Stimulated activated memory B cell treated with anti-CD40 and anti-IgM and Interleukin-4, amounts not matched to agents 10 μg/mL and 1 μg/mL and 100 μg/mL, for 72 hours (primary cell): ENCODE data around the gene C14orf180.

Source experiments
- ATAC-seq: fragments of 150-1000 bp; cut with Tn5 transposase; 2 replicates; pipeline ENCODE4 v1.10.0; 2021
- H3K27ac Mint-ChIP-seq: one replicate; pipeline ENCODE4 v1.8.0; 2022; ENCODE audit warnings: mild to moderate bottlenecking, mixed read lengths
- H3K27me3 Mint-ChIP-seq: one replicate; pipeline ENCODE4 v1.8.0; 2022; ENCODE audit warnings: mixed read lengths
- H3K36me3 Mint-ChIP-seq: one replicate; pipeline ENCODE4 v1.8.0; 2022; ENCODE audit warnings: mixed read lengths
- H3K4me1 Mint-ChIP-seq: one replicate; pipeline ENCODE4 v1.8.0; 2022; ENCODE audit warnings: mixed read lengths
- H3K4me3 Mint-ChIP-seq: one replicate; pipeline ENCODE4 v1.8.0; 2022; ENCODE audit warnings: mild to moderate bottlenecking, moderate library complexity, mixed read lengths
- H3K9me3 Mint-ChIP-seq: one replicate; pipeline ENCODE4 v1.8.0; 2022; ENCODE audit warnings: mixed read lengths

C14orf180 gene

DNA sequence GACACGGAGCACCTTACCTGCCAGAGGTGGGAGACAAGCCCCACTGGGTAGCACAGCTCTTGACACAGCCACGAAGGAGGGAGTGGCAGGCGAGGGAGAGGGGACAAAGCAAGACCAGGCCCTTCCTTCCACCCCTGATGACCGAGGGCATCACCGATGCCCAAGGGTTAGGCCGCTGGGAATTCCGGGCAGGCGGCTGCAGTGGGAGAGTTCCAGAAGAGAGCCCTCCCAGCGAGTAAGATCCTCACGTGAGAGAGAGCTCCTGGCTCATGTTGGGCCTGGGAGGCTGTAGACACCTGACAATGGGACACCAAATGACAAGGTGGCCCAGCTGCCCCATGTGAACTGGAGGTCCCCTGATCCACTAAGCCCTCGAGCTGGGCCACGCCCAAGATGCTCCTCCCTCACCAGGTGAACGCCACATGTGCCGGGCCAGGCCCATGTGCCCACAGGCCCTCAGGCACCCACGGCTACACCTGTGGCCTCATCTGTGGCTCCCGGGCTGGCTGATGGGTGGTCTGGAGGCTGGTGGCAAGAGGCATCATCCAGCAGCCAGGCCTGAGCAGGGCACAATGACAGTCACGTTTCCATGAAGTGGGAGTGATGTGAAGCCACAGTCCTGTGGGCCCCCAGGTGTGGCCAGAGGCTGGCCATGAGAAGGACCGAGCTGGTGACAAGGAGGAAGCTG is 32.1 kb upstream of the C14orf180 start:
- H3K4me3 Mint-ChIP-seq: no peak overlapping the region
- peaks cover 86% of the 10 kb centered on the region for H3K27me3 Mint-ChIP-seq
- H3K4me1 Mint-ChIP-seq: no peaks in the 10 kb centered on the region
- no peaks in the 10 kb centered on the region for H3K9me3 Mint-ChIP-seq
- ATAC-seq: no peak
- no peak overlapping the region for H3K27ac Mint-ChIP-seq
- no peaks in the 10 kb centered on the region for H3K36me3 Mint-ChIP-seq

DNA sequence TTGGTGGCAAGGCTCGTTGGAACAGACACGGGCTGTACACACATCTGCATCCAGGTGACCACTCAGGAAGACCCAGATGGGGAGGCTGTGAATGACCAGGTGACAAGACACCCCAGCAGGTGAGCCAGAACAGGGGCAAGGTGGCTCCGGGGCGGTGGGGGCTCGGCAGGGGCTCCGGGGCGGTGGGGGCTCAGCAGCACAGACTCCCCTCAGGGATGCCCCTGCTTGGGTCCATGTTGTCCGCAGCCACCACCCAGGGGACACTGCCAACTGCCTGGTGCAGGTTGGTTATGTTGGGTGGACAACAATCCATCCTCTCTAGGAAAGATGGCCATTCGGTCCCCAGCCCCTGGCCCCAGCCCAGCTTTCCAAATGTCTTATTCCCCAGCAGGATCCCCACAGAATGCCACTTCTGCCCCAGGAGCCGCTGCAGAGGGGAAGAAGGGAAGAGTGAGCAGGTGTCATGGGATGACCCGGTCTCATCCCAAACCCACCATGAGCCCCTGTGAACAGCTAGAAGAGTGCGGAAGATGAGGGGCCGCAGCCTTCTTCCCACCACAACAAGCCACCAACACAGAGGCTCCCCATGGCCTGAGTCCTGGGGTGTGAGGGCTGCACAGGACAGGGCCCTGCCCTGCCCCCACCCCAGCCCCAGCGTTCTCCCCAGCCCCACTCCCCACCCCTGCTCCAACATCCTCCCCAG is 31.4 kb upstream of the C14orf180 start:
- Mint-ChIP-seq H3K4me1 (no peaks in the 10 kb centered on the region), H3K4me3 (no peak overlapping the region), H3K36me3 (no peaks in the 10 kb centered on the region), H3K9me3 (no peaks in the 10 kb centered on the region), H3K27me3 (peaks cover 86% of the 10 kb centered on the region), H3K27ac (no peak overlapping the region)
- peak; percentile 11 for ATAC-seq

DNA sequence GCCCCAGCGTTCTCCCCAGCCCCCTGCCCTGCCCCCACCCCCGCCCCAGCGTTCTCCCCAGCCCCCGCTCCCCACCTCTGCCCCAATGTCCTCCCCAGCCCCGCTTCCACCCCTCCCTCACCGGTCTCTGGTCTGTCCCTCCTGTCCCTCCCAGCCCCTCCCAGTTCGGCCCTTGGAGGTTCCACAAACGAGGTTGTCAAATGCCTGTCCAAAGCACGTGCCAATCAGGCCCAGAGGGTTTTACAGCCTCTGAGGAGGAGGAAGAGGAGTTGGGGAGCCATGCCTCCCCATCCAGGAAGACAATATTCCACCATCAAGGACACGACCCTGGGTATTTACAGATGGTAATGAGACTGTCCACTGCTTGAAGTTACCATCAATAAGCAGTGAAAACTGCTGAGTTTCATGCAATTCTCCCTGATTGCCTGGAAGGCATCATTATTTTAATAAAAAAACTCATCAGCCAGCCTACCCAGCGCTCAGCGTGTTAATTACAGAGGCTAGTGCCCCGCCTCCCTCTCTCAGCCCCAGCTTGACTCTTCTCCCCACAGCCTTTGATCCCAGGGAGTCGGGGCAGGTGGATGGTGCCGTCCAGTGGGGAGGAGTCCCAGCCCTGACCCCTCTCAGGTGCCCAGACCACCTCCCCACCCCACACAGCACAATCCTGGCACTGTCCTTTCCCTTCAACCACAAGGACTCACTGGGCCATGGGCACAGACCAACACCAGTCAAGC is 30.6 kb upstream of the C14orf180 start:
- Mint-ChIP-seq H3K4me1 (no peaks in the 10 kb centered on the region), H3K4me3 (no peak overlapping the region), H3K27me3 (peaks cover 84% of the 10 kb centered on the region), H3K27ac (no peak overlapping the region), H3K36me3 (no peaks in the 10 kb centered on the region), H3K9me3 (no peaks in the 10 kb centered on the region)
- no peak for ATAC-seq

DNA sequence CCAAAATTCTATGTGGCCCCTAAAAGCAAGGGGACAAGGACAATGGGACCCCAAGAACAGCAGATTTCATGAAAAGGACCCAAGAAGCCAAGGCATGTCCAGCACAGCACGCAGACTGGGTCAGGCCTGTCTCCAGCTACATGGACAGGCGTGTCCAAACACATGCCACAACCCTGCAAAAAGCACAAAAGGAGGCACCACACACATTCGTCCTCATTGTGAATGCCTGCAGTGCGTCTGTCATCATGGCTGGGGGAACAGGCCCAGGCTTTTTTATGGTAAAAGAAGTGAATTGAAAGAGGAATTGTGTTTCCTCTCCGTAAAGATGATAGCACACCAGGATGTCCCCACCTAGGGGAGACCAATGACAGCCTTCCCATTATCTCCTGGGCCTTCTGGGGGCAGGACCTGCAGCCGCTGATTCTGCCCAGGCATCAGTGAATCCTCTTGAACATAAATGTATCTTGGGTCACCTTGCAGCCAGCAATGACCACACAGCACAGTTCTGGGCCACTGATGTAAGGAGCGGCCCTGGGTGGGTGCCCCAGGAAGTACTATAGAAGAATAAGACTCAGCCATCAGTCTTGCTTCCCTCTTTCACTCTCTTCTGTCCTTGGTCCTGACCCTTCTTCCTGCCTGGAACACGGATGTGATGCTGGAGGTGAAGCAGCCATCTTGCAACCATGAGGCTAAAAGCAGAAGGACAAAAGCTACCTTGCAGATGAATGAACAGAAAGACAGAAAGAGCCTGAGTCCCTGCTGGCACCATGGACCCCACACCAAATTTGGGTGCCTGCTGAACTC is 29.8 kb upstream of the C14orf180 start:
- H3K27me3 Mint-ChIP-seq: peaks cover 81% of the 10 kb centered on the region
- no peaks in the 10 kb centered on the region for H3K9me3 Mint-ChIP-seq
- no peaks in the 10 kb centered on the region for H3K4me1 Mint-ChIP-seq
- H3K27ac Mint-ChIP-seq: no peak overlapping the region
- H3K4me3 Mint-ChIP-seq: no peak overlapping the region
- no peaks in the 10 kb centered on the region for H3K36me3 Mint-ChIP-seq
- ATAC-seq: no peak

DNA sequence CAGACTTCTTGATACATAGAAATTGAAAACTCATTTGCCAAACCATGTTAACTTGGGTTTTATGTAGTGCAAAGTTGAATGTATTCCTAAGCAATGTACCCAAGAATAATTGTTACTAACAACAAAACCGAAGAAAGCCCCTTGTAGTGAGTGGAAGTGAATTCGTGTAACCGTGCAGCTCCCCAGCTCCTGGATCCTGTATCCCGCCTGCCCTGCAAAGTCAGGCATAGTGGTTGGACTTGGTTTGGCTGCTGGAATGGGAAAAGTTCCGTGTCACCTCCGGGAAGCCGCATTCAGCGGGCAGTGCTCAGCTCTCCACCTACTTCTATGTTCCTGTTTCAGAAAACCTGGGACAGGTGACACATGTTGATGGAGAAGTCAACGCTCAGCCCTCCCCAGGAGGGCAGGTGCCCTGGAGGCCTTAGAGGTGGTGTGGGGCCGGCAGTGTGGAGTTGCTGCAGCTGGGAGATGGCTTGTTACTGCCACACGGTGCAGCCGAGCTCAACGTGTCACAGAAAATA is 29.2 kb upstream of the C14orf180 start:
- H3K27ac Mint-ChIP-seq: no peak overlapping the region
- H3K9me3 Mint-ChIP-seq: no peaks in the 10 kb centered on the region
- H3K36me3 Mint-ChIP-seq: no peaks in the 10 kb centered on the region
- H3K4me3 Mint-ChIP-seq: no peak overlapping the region
- peaks cover 81% of the 10 kb centered on the region for H3K27me3 Mint-ChIP-seq
- ATAC-seq: no peak
- no peaks in the 10 kb centered on the region for H3K4me1 Mint-ChIP-seq

DNA sequence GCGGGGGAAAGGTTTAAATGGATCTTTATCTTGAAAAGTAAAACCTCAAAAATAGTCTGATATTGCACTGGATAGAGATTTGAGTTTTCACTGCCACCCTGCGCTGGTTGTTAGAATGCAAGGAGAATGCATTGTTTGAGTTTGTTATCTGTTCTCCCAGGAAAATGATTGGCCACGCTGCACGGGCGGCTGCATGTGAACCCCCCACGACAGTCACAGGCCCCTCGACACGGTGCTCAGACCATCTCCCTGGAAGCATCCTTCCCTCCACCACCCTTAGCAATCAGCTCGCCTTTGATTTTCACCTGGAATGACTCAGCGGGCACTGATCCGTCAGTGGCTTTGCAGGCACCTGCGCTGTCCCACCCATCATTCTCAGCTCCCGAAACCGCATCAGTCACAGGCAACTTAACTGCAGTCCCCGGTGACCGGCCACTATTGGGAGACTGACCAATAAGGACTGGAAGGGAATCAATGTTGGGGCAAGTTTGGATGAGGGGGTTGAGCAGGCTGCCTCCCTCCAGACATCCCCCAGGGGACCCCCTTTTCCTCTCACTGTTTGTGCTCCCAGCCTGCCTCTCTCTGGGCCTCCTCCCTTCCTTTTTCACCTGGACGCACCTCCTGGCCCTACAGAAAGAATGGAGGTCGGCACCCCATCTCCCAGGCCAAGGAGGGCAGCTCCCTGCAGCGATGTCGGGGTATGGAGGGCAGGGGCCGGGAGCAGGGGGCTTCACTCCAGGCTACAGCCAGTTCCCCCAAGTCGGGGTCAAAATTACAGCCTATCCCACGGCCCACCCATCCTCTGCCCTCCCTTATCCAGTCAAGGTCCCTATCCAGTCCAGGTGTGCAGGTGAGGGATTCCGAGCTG is 28.5 kb upstream of the C14orf180 start:
- Mint-ChIP-seq H3K27ac (no peak overlapping the region), H3K9me3 (no peaks in the 10 kb centered on the region), H3K36me3 (no peaks in the 10 kb centered on the region), H3K4me3 (no peak overlapping the region), H3K27me3 (peaks cover 82% of the 10 kb centered on the region), H3K4me1 (no peaks in the 10 kb centered on the region)
- no peak for ATAC-seq

DNA sequence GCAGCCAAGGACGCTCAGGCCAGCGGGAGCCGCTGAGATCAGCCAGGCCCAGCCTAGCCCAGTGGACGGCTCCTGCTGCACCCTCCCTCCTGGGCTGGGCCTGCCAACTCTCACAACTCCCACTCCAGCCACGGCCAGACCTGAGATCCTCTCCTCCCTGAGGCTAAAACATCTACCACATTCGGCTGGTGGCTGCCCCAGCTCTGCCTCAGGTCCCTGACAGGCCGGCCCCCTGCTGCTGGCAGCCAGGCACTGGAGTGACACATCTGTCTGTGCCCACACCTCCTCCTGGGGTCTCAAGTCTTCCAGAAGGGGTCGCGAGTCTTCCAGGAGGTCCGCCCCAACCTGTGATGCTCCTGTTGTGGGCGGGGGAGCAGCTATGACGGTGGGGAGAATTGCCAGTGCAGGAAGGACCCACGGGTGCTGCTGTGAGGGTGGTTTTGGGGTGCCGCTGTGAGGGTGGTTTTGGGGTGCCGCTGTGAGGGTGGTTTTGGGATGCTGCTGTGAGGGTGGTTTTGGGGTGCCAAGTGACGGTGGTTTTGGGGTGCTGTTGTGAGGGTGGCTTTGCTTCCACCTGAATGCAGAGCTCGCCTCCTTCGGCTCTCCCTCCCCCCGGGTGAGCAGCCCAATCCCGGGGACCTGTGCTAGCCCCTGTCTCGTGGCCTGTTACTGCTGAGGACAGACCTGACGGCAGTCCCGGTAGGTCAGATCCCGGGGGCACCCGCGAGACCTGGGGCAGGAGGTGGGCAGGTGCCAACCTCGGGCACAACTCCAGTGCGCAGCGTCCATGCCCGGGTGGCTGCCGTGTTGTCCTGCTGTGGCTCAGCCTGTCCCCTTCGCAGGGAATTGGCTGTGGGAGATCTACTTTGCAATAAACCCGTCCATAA is 27.5 kb upstream of the C14orf180 start:
- no peak for ATAC-seq
- Mint-ChIP-seq H3K27me3 (peaks cover 73% of the 10 kb centered on the region), H3K4me1 (no peaks in the 10 kb centered on the region), H3K36me3 (no peaks in the 10 kb centered on the region), H3K4me3 (no peak overlapping the region), H3K9me3 (no peaks in the 10 kb centered on the region), H3K27ac (no peak overlapping the region)

DNA sequence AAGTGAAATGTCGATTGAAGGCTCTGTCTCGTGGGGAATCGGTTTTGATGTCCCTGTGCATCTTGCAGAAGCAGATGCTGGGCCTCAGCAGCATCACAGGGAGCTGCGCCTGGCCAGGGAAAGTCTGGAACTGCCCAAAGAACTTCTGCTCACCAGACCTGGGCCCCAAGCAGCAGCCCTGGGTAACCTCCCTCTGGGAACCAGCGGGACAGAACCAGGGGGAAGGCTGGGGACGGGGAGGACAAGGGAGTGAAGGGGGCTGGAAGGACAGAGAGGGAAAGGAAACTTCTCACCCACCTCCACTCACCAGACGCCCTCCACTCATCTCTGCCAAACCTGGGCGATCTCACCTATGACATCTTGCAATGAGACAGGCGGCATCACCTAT is 26.8 kb upstream of the C14orf180 start:
- Mint-ChIP-seq H3K27ac (no peak overlapping the region), H3K4me3 (no peak overlapping the region), H3K27me3 (peaks cover 74% of the 10 kb centered on the region), H3K9me3 (no peaks in the 10 kb centered on the region), H3K36me3 (no peaks in the 10 kb centered on the region), H3K4me1 (no peaks in the 10 kb centered on the region)
- no peak for ATAC-seq

DNA sequence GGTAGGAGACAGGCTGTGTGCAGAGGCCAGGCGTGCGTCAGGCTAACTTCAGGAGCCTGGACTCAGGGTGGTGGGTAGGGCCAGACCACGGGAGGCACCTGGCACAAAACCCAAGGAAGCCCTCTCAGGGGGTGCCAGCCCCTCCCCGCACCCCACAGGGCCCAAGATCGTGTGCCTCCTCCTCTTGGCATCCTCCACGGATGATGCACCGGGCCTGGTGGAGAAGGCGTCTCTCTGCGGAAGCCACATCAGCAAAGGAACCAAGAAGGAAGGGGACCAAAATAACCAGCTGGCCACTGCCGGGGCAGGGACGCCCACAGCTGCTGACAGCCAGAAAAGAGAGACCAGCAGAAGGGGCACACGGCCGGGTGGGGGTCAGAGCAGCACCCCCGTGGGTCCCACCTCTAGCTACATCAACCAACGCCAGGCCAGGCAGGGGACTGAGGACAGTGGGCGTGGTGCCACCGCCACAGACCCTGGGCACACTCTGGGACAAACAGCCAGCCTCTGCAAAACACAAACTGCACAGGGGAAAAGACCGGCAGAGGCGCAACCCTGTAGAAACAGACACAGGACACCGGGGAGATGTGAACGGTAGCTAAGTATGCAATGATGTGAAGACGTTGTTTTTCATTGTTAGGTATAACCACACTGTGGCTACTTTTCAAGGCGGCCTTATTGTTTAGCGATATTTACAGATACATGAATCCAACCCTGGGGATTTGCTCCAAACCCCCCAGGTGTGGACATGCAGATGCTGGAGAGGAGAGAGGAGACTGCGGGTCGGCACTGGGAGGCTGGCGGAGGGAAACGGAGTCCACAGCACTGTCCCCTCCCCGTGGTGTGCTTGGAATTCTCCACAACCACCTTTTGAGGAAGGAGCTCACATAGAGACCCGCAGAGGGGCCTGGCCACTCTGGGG is 26.1 kb upstream of the C14orf180 start:
- Mint-ChIP-seq H3K4me1 (no peaks in the 10 kb centered on the region), H3K27ac (no peak overlapping the region), H3K9me3 (no peaks in the 10 kb centered on the region), H3K36me3 (no peaks in the 10 kb centered on the region), H3K4me3 (no peak overlapping the region), H3K27me3 (peaks cover 70% of the 10 kb centered on the region)
- ATAC-seq: no peak

DNA sequence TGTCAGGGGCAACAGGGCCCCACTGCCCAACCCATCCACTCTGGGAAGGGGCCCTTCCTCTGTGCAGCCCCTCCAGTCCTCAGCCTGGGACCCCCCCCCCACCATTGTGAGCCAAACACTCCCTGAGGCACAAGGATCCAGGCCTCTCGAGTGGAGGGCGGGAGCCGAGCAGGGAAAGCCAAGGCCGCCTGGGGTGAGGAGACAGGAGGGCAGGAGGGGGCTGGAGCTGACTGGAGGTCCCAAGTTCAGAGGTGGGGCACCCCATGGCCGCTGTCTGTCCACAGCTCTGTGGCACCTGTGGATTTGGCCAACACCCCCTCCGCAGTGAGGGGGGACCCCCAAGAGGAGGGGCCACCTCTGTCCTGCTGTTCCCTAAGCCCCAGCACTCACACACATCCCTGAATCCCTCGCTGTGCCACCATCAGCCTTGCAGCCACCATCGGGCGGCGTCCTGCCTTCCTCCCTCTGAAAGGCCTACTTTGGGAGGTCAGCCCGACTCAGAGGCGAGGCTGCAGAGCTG is 25.4 kb upstream of the C14orf180 start:
- ATAC-seq: no peak
- Mint-ChIP-seq H3K9me3 (no peaks in the 10 kb centered on the region), H3K27ac (no peak overlapping the region), H3K4me3 (no peak overlapping the region), H3K4me1 (no peaks in the 10 kb centered on the region), H3K27me3 (peaks cover 74% of the 10 kb centered on the region), H3K36me3 (no peaks in the 10 kb centered on the region)

DNA sequence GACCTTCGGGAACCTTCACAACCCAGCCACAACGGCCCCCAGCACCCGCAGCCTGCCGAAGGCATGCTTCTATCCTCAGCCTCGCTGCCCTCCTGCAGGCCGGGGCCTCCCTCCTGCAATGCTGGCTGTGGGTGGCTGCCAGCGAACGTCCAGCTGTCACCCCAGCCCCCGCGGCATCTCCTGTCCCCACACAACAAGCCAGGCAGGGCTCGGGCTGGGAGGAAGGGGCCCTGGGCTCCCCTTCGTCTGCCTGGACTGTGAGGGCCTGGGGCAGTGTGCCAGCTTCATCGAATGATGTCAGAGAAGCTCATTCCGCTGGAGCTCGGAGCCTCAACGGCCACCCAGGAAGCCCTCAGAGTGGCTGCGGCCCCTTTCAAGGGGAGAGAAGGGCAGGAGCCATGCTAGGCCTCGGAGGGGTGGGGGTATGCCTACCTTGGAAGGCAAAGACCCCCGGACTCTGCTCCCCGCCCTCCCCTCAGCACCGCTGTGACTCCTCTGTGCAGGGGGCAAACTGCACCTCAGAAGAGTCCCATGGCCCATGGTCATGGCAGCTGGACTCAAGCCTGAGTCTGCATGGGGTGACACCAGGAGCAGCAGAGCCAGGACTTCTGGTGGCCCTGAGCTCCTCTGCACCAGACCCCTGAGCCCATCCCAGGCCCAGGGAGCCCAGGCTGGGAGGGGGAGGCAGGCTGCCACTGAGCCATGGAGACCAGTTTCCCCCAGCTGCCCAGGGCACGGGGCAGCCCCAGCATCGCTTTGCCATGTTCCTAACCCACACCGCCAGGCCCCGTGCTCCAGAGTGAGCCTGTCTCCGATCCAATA is 24.7 kb upstream of the C14orf180 start:
- Mint-ChIP-seq H3K36me3 (no peaks in the 10 kb centered on the region), H3K27me3 (peaks cover 74% of the 10 kb centered on the region), H3K9me3 (no peaks in the 10 kb centered on the region), H3K27ac (no peak overlapping the region), H3K4me3 (no peak overlapping the region), H3K4me1 (no peaks in the 10 kb centered on the region)
- ATAC-seq: no peak
